GM12878 (cell line): Measurements from ENCODE around the gene NPAS2. TPM values are rescaled to one million over a fixed set of nuclear protein-coding genes. Genes with fewer than 3 reads are reported as not detected.

Experiments
- ATAC-seq: fragments of 200-7000 bp; cut with Tn5 transposase; 3 replicates; pipeline ENCODE4 v1.9.1; 2020; ENCODE audit warnings: mild to moderate bottlenecking, moderate library complexity
- BruUV-seq: library from RNA; stranded (reverse); fragments of 400-500 nt; replicated peaks from 2 replicates; lab custom pipeline; 2021; lab: Mats Ljungman, UMichigan
- CTCF ChIA-PET: fragments of 300-600 bp; sonication (Branson Sonifier 250); formaldehyde crosslinking; extraction: SDS; loops from one replicate; lab custom pipeline; 2021; ENCODE audit warnings: inconsistent platforms; lab: Yijun Ruan, JAX
- POLR2A ChIA-PET: fragments of 350-600 bp; formaldehyde crosslinking; extraction: SDS; loops from one replicate; lab custom pipeline; 2021; ENCODE audit warnings: inconsistent platforms; lab: Charles Lee
- RAD21 ChIA-PET: fragments of 300-600 bp; sonication (Branson Sonifier 250); formaldehyde crosslinking; loops from one replicate; lab custom pipeline; 2023; ENCODE audit warnings: antibody characterized with exemption; ENCODE audit not compliant: unreplicated experiment; lab: Charles Lee
- SMC1A ChIA-PET: fragments of 300-600 bp; sonication (Branson Sonifier 250); formaldehyde crosslinking; loops from one replicate; lab custom pipeline; 2023; ENCODE audit not compliant: unreplicated experiment, uncharacterized antibody; lab: Charles Lee
- DNase-seq: peaks from one replicate; pipeline ENCODE4 v3.0.0-alpha.2; 2011; ENCODE audit warnings: low read depth, low spot score
- FAIRE-seq: peaks from 3 replicates; lab custom pipeline; 2011; peaks lifted over from hg19 to GRCh38; lab: Jason Lieb, UNC
- H2AFZ ChIP-seq: 2 replicates; pipeline ENCODE4 v1.6.0; 2011; ENCODE audit warnings: low read depth, low read length, control low read depth; ENCODE audit not compliant: control insufficient read depth
- H3K27ac ChIP-seq: 2 replicates; pipeline ENCODE4 v1.5.1; 2011; ENCODE audit warnings: control low read depth; ENCODE audit not compliant: control insufficient read depth, insufficient read depth
- H3K27me3 ChIP-seq, 2 experiments: replicated peaks in 1 of 2; 2 replicates each; pipeline versions ENCODE4 v1.6.0 to v1.6.1; 2011; ENCODE audit warnings: low read length in 1 of 2; ENCODE audit not compliant: control insufficient read depth in 2 of 2, insufficient read depth in 2 of 2
- H3K36me3 ChIP-seq, 2 experiments: 2 replicates each; pipeline ENCODE4 v1.5.1; 2011; ENCODE audit warnings: low read length in 1 of 2; ENCODE audit not compliant: control insufficient read depth in 2 of 2, insufficient read depth in 2 of 2
- H3K4me1 ChIP-seq: 2 replicates; pipeline ENCODE4 v1.6.1; 2011; ENCODE audit warnings: mild to moderate bottlenecking, low read length, moderate library complexity, mixed read lengths; ENCODE audit not compliant: control insufficient read depth, insufficient read depth
- H3K4me2 ChIP-seq: 2 replicates; pipeline ENCODE4 v1.6.0; 2011; ENCODE audit warnings: control low read depth; ENCODE audit not compliant: control insufficient read depth, insufficient read depth
- H3K4me3 ChIP-seq: fragments of 200-600 bp; sonication (generic); 2 replicates; pipeline ENCODE4 v1.5.1; 2016
- H3K79me2 ChIP-seq: 2 replicates; pipeline ENCODE4 v1.6.0; 2011; ENCODE audit warnings: low read length; ENCODE audit not compliant: control insufficient read depth, insufficient read depth
- H3K9ac ChIP-seq: 2 replicates; pipeline ENCODE4 v1.8.0; 2011; ENCODE audit warnings: low read length, control low read depth, mixed read lengths; ENCODE audit not compliant: control insufficient read depth, insufficient read depth
- H3K9me3 ChIP-seq: replicated peaks from 3 replicates; pipeline ENCODE4 v1.5.1; 2011; ENCODE audit warnings: mild to moderate bottlenecking, low read length; ENCODE audit not compliant: control insufficient read depth, insufficient read depth
- H4K20me1 ChIP-seq: 2 replicates; pipeline ENCODE4 v1.6.0; 2011; ENCODE audit not compliant: control insufficient read depth, insufficient read depth
- ATF7 ChIP-seq: fragments of 450-650 bp; IDR thresholded peaks from 2 replicates; pipeline ENCODE4 v1.6.1; 2016; ENCODE audit warnings: low read depth, mild to moderate bottlenecking
- CBFB ChIP-seq: IDR thresholded peaks from 2 replicates; pipeline ENCODE4 v1.6.1; 2016; ENCODE audit warnings: antibody characterized with exemption, low read depth
- CREM ChIP-seq: IDR thresholded peaks from 2 replicates; pipeline ENCODE4 v1.6.1; 2014; ENCODE audit warnings: antibody characterized with exemption, low read depth
- ETV6 ChIP-seq, 2 experiments: fragments of 450-650 bp in 1 of 2; IDR thresholded peaks in 1 of 2; conservative IDR thresholded peaks in 1 of 2; 2 replicates each; pipeline ENCODE4 v1.6.1; 2014; ENCODE audit warnings: antibody characterized with exemption in 1 of 2, borderline replicate concordance in 1 of 2, low read depth in 1 of 2, mild to moderate bottlenecking in 1 of 2, moderate library complexity in 1 of 2
- MEF2B ChIP-seq: fragments of 450-650 bp; IDR thresholded peaks from 2 replicates; pipeline ENCODE4 v1.6.1; 2018; ENCODE audit warnings: mild to moderate bottlenecking, moderate library complexity; ENCODE audit not compliant: partially characterized antibody, poor library complexity, severe bottlenecking
- TCF7 ChIP-seq: IDR thresholded peaks from 2 replicates; pipeline ENCODE4 v1.6.1; 2014; ENCODE audit warnings: antibody characterized with exemption, borderline replicate concordance
- WGBS: methylation state at CpG from one replicate; pipeline ENCODE4 v1.1.6; 2016; ENCODE audit warnings: low lambda C conversion rate; ENCODE audit not compliant: insufficient replicate concordance, insufficient coverage; ENCODE audit errors: missing lambda C conversion rate; 5-methylcytosine and 5-hydroxymethylcytosine counted together
- in situ Hi-C: fragments of 300-500 bp; cut with MboI; formaldehyde crosslinking; loops from 9 replicates; pipeline ENCODE4 v1.14.3; 2018; ENCODE audit warnings: mixed read lengths
- intact Hi-C: fragments of 100-400 bp; cut with micrococcal nuclease; formaldehyde crosslinking; loops from one replicate; pipeline ENCODE4 v1.14.2; 2022; ENCODE audit not compliant: unreplicated experiment
- polyA plus RNA-seq, 11 experiments: library from polyadenylated mRNA; depleted of rRNA in 4 of 11; unstranded in 6 of 11; stranded (reverse) in 5 of 11; fragments of >200 nt; fragmentation: Nextera tagmentation in 4 of 11; fragmentation: Illumina TruSeq in 1 of 11; extraction: Ambion mirVana in 4 of 11; extraction: Trizol in 1 of 11; gene quantifications; 1 replicate in 1 of 11; 2 replicates in 10 of 11; pipeline versions ENCODE4 v1.2.1 to v1.2.3, GENCODE V29; 2011 to 2016; ENCODE audit warnings: inconsistent platforms in 2 of 11, missing spikeins in 2 of 11, low read depth in 1 of 11
- total RNA-seq, 4 experiments: library from RNA; depleted of rRNA in 3 of 4; stranded (reverse); fragments of >200 nt in 3 of 4; fragmentation: Illumina TruSeq in 1 of 4; extraction: Trizol in 1 of 4; gene quantifications; 2 replicates each; pipeline versions ENCODE4 v1.2.1 to v1.2.3, GENCODE V29; 2013 to 2021
- TF ChIP-seq, protein P1 (sequence below): IDR thresholded peaks from 2 replicates; pipeline ENCODE4 v1.6.1; 2011; ENCODE audit warnings: mild to moderate bottlenecking, low read depth, low read length, moderate library complexity; ENCODE audit not compliant: insufficient replicate concordance

The NPAS2 gene
- total and polyA plus RNA-seq, 10 of the 15 experiments (the other 5 are each of a cell fraction or from before 2014, with no cell fraction given), result 0.08 TPM; not detected in 9

DNA sequence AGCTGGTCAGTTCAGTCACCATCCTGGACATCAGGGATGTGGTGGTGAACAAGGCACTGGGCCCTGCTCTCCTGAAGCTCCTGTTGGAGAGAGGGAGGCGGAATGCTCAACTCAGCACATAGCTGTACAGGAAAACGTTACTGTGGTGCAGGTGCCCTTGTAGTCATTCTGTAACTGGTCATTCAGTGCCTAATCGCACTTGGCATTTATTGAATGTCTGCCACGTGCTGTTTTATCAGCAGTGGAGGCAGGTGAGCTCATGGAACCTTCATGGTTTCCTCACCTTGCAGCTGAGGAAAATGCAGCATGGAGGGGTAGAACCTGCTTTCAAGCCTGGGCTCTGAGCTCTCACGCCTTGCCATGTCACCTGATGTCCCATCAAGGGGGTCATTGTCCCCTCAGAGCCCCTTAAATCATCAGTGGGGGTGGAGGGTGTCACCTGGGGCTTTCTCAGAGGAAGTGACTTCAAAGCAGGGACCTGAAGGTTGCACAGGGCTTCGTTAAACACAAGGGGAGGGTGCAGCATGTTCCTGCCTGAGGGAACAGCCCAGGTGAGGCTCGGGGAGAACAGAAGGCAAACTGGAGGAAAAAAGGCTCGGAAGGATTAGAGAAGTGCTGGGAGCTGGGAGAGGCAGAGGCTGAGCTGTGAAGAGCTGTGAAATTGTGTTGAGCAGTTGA lies 126.1 kb downstream of the NPAS2 start:
- H3K36me3 ChIP-seq, result no peaks in the 10 kb centered on the region
- ChIA-PET POLR2A (no interaction called here), CTCF (no interaction called here), RAD21 (no interaction called here), SMC1A (no interaction called here)
- DNase-seq, result no peak
- no peak for ATAC-seq
- WGBS, result 12% methylated on average over 8 of the region's 8 CpGs
- intact Hi-C loops (no loop called here), in situ Hi-C loops (no loop called here)
- H3K79me2 ChIP-seq, result no peaks in the 10 kb centered on the region
- no TSS peak for BruUV-seq
- no peak overlapping the region for H3K27ac ChIP-seq
- H3K4me3 ChIP-seq, result no peak overlapping the region
- no peaks in the 10 kb centered on the region for H3K9me3 ChIP-seq
- H4K20me1 ChIP-seq, result no peaks in the 10 kb centered on the region
- H3K27me3 ChIP-seq, result peaks cover 0 to 5% of the 10 kb centered on the region in 2 experiments; a peak in 2 of 4 replicates
- no peak overlapping the region for H3K4me2 ChIP-seq
- H2AFZ ChIP-seq, result no peak overlapping the region
- TF ChIP-seq TCF7 (no peak), ETV6 (conservative IDR thresholded peaks at IDR 0.05 in 1 of 2, IDR thresholded peaks at IDR 0.05 in 1 of 2; ENCODE audit: borderline replicate concordance in 1 of 2, low read depth in 1 of 2) (no peak), ATF7 (no peak), MEF2B (no peak), CBFB (no peak), CREM (no peak)
- TF ChIP-seq, protein P1, sequence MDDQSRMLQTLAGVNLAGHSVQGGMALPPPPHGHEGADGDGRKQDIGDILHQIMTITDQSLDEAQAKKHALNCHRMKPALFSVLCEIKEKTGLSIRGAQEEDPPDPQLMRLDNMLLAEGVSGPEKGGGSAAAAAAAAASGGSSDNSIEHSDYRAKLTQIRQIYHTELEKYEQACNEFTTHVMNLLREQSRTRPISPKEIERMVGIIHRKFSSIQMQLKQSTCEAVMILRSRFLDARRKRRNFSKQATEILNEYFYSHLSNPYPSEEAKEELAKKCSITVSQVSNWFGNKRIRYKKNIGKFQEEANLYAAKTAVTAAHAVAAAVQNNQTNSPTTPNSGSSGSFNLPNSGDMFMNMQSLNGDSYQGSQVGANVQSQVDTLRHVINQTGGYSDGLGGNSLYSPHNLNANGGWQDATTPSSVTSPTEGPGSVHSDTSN, result no peak
- FAIRE-seq, result no peak
- H3K4me1 ChIP-seq, result no peaks in the 10 kb centered on the region
- no peak overlapping the region for H3K9ac ChIP-seq
